Forelimb muscle (tissue), 1 donor: ENCODE data around the gene RNF111. TPM values are rescaled to one million over a fixed set of nuclear protein-coding genes. Genes with fewer than 3 reads are reported as not detected.

ENCODE experiments used
- DNase-seq: peaks from one replicate; pipeline ENCODE4 v3.0.0-alpha.2; 2013; ENCODE audit warnings: low read depth
- polyA plus RNA-seq: library from polyadenylated mRNA; unstranded; fragments of 120-200 nt; gene quantifications from one replicate; pipeline ENCODE4 v1.2.1, GENCODE V29; 2013; ENCODE audit not compliant: insufficient read length

RNF111 gene
- polyA plus RNA-seq: 24.1 TPM

GRCh38 chr15:58987491-58988005, at the start of gene RNF111:
TSS of gene RNF111 (plus strand) at chr15:58987663. CDS start at chr15:59030823, 43,160 bp downstream.
- peak; percentile 94 for DNase-seq

DNA sequence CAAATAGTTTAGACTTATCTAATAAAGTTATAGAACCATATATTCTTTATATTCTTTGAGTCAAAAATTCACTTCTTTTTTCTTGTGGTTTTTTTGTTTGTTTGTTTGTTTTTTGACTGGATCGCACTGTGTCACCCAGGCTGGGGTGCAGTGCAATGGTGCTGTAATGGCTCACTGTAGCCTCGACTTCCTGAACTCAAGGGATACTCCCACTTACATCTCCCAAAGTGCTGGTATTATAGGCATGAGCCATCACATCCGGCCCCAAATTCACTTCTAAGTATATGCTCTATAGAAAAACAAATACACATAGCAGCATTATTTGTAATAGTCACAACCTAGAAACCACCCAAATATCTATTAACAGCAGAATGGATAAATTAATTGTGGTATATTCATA, 40.3 kb upstream of the RNF111 start:
- DNase-seq: no peak

GRCh38 chr15:58951388-58952007, 36.0 kb upstream of the RNF111 start:
- no peak for DNase-seq

GRCh38 chr15:58952751-58953150, 34.7 kb upstream of the RNF111 start:
- no peak for DNase-seq

DNA sequence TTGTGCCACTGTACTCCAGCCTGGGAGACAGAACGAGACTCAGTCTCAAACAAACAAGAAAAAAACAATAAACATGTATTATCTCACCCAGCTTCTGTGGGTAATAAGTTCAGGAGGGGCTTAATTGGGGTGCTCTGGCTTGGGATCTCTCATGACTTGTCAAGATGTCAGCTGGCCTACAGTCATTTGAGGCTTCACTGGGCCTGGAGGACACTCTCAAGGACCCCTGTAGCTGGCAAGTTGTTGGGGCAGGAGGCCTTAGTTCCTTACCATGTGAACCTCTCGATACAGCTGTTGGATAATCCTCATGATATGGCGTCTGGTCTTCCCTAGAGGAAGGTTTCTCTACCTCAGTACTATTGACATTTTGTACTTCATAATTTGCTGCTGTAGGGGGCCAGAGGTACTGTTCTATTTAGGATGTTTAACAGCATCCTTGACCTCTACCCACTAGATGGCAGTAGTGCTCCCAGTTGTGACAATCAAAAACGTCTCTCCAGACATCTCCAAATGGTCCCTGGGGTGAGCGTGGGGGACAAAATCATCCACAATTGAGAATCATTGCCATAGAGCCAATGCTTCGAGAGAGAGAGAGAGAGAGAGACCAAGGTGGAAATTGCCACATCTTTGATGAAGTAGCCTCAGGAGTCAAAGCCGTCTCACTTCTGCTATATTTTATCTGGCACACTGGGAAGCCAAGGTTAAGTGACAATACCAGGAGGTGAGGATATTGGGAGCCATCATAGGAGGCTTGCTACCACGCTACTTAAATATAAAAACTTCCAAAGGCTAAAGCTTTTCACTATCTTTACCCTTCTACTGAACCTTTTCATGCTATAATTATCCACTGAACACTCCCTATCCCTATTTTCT, 30.1 kb upstream of the RNF111 start:
- no peak for DNase-seq

DNA sequence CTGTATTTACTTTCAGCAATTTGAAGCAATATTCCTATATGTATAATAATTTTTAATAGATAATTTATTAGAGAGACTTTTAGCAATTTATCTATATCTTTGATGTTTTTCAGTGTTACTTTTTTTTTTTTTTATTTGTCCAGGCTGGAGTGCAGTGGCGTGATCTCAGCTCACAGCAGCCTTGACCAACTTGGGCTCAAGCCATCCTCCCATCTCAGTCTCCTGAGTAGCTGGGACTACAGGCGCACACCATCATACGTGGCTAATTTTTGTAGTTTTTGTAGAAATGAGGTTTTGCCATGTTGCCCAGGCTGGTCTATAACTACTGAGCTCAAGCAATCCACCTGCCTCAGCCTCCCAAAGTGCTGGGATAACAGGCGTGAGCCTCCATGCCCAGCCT, 28.7 kb upstream of the RNF111 start:
- no peak for DNase-seq

GRCh38 chr15:58962136-58962535, 25.3 kb upstream of the RNF111 start:
- no peak for DNase-seq

GRCh38 chr15:58962662-58963565, 24.5 kb upstream of the RNF111 start:
- DNase-seq: no peak

DNA sequence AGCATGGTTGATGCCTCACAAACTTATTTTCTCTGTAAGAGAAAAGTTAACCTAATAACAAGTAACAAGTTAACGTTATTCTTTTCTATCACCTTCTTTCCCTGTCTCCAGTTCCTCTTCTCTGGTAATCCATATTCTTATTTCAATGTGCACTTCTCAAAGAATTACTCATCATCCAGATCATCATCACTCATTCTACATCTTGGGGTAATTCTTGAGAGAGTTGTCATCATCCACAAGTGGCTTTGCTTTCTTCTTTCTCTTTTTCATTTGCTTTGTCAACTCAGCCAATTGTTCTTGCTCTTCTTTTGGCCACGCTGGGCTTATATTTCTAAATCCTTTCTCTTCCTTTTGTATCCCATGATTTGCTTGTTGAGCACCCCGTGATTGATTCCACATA, 20.8 kb upstream of the RNF111 start:
- no peak for DNase-seq

- no peak for DNase-seq
Measured at GRCh38 chr15:58967479-58967878, 20.0 kb upstream of the RNF111 start.

GRCh38 chr15:58977887-58978286, 9.6 kb upstream of the RNF111 start:
- no peak for DNase-seq

- DNase-seq: no peak
Measured at GRCh38 chr15:58980351-58980939, 7.0 kb upstream of the RNF111 start.

GRCh38 chr15:58981808-58982475, 5.5 kb upstream of the RNF111 start:
- DNase-seq: no peak

DNA sequence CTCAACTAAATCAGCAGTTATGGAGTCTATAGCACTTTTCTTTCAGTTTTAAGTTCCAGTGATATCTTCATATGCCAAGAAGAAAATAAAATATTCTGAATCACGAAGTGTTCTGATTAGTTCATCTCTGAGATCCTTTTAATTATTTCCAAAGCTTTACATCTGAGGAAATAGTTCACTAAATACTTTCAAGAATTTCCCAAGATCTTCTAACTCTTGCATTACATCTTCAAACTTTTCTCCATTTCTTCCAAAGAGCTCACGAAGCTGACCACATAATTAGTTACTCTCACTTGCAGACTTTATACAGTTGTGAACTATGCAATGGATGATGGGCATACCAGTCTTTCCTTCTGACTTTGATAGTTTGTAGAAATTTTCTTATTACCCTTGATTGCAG, 4.2 kb upstream of the RNF111 start:
- DNase-seq: no peak

GRCh38 chr15:58985443-58985842, 2.0 kb upstream of the RNF111 start:
- no peak for DNase-seq

DNA sequence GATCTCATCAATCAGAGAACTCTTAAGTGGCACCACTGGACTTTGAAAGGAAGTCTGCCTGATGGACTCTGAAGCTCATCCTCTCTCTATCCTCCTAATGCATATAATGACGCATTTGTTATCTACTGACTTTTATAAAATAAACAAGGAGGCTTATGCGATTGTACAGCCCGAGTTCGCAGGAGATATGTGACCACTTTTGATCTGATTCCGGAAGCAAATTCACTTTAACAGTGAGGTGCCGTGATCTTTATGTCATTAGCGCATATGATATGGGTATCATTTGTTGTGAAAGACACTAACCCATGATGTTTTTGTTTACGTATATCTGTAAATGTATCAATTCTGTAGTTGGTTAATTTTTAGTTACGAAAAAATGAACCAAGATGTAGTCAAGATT, 427 bp upstream of the RNF111 start:
- no peak for DNase-seq

- DNase-seq: no peak
Measured at GRCh38 chr15:58988006-58988785, 733 bp downstream of the RNF111 start.

- DNase-seq: no peak
Measured at GRCh38 chr15:58992181-58992580, 4.7 kb downstream of the RNF111 start.

DNA sequence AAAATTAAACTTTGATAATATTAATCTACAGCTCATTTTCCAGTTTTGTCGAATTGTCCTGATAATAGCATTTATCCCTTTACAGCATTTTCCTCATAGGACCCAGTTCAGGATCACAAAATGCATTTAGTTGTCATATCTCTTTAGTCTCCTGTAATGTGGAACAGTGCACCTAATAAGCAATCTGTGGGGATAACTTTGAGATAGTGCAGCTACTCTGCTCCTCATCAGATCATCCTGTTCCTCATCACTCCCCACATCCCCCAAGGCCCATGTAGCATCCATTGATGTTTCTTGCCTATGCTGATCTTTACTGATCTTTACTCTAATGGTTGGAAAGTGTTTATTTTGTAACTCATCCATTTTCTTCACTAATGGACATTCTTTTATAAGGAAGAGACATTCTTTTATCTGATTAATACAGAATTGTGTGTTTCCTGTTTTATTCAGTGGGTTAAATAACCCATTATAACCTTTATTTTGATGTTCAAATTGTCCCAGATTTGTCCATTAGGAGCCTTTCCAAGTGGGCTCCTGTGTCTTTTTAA, 7.5 kb downstream of the RNF111 start:
- DNase-seq: no peak

GRCh38 chr15:58999694-59000093, 12.2 kb downstream of the RNF111 start:
- no peak for DNase-seq
